IMR-90 (cell line): ENCODE measurements around the gene ARMH1. TPM values are rescaled to one million over a fixed set of nuclear protein-coding genes. Genes with fewer than 3 reads are reported as not detected.

Experiments
- ATAC-seq: fragments of 200-7000 bp; cut with Tn5 transposase; 2 replicates; pipeline ENCODE4 v1.9.1; 2020; ENCODE audit warnings: low read depth, mild to moderate bottlenecking, moderate library complexity
- BruUV-seq: library from RNA; stranded (reverse); fragments of 400-500 nt; replicated peaks from 2 replicates; lab custom pipeline; 2021; lab: Mats Ljungman, UMichigan
- CTCF ChIA-PET: fragments of 300-600 bp; formaldehyde crosslinking; extraction: SDS; loops from one replicate; lab custom pipeline; 2021; ENCODE audit warnings: antibody characterized with exemption; lab: Yijun Ruan, JAX
- POLR2A ChIA-PET: fragments of 300-600 bp; sonication (Branson Sonifier 250); formaldehyde crosslinking; loops from one replicate; lab custom pipeline; 2022; ENCODE audit warnings: antibody characterized with exemption; ENCODE audit not compliant: unreplicated experiment; lab: Charles Lee
- DNase-seq: peaks from one replicate; pipeline ENCODE4 v3.0.0; 2013
- H2AFZ ChIP-seq: replicated peaks from 2 replicates; pipeline ENCODE3; 2013; ENCODE audit warnings: low read length, mild to moderate bottlenecking; ENCODE audit not compliant: poor library complexity
- H2AK5ac ChIP-seq: 2 replicates; pipeline ENCODE4 v1.6.1; 2013; ENCODE audit warnings: low read depth, low read length, inconsistent platforms
- H2AK9ac ChIP-seq: replicated peaks from 2 replicates; pipeline ENCODE3; 2013; ENCODE audit warnings: mild to moderate bottlenecking, low read depth, low read length, moderate library complexity; ENCODE audit not compliant: poor library complexity
- H2BK120ac ChIP-seq: 2 replicates; pipeline ENCODE4 v1.6.1; 2013; ENCODE audit warnings: low read depth, low read length, inconsistent platforms
- H2BK15ac ChIP-seq: 3 replicates; pipeline ENCODE4 v1.6.1; 2013; ENCODE audit warnings: low read depth, low read length, inconsistent platforms
- H2BK20ac ChIP-seq: 2 replicates; pipeline ENCODE4 v1.6.1; 2013; ENCODE audit warnings: low read depth, mild to moderate bottlenecking, inconsistent platforms, low read length, moderate library complexity
- H2BK5ac ChIP-seq: 2 replicates; pipeline ENCODE4 v1.6.1; 2013; ENCODE audit warnings: mild to moderate bottlenecking, low read depth, low read length, inconsistent platforms; ENCODE audit not compliant: poor library complexity, severe bottlenecking
- H3K14ac ChIP-seq: replicated peaks from 2 replicates; pipeline ENCODE4 v1.6.1; 2013; ENCODE audit warnings: low read depth, low read length, inconsistent platforms
- H3K18ac ChIP-seq: 2 replicates; pipeline ENCODE4 v1.6.1; 2013; ENCODE audit warnings: low read depth, low read length, control low read depth
- H3K23ac ChIP-seq: 2 replicates; pipeline ENCODE4 v1.6.1; 2013; ENCODE audit warnings: low read depth, low read length, inconsistent platforms
- H3K27ac ChIP-seq: 2 replicates; pipeline ENCODE4 v1.5.1; 2013; ENCODE audit warnings: mild to moderate bottlenecking, control low read depth, low read length; ENCODE audit not compliant: insufficient read depth
- H3K27me3 ChIP-seq: 2 replicates; pipeline ENCODE4 v1.6.1; 2013; ENCODE audit warnings: low read length; ENCODE audit not compliant: control insufficient read depth, insufficient read depth
- H3K36me3 ChIP-seq: 2 replicates; pipeline ENCODE4 v1.6.1; 2013; ENCODE audit warnings: low read length, mixed read lengths; ENCODE audit not compliant: control insufficient read depth, insufficient read depth
- H3K4ac ChIP-seq: 2 replicates; pipeline ENCODE4 v1.6.1; 2013; ENCODE audit warnings: low read depth, low read length, inconsistent platforms
- H3K4me1 ChIP-seq: 2 replicates; pipeline ENCODE4 v1.6.1; 2013; ENCODE audit warnings: low read length, mixed read lengths; ENCODE audit not compliant: control insufficient read depth, insufficient read depth
- H3K4me2 ChIP-seq: 2 replicates; pipeline ENCODE4 v1.6.1; 2013; ENCODE audit warnings: low read depth, mild to moderate bottlenecking, control low read depth, low read length, moderate library complexity
- H3K4me3 ChIP-seq: 2 replicates; pipeline ENCODE4 v1.5.1; 2013; ENCODE audit warnings: low read depth, mild to moderate bottlenecking, control low read depth, low read length, moderate library complexity; ENCODE audit not compliant: insufficient read depth
- H3K56ac ChIP-seq: 2 replicates; pipeline ENCODE4 v1.6.1; 2013; ENCODE audit warnings: low read length, inconsistent platforms; ENCODE audit not compliant: insufficient read depth; ENCODE audit errors: extremely low read depth
- H3K79me1 ChIP-seq, 2 experiments: 2 replicates each; pipeline ENCODE4 v1.6.1; 2013; ENCODE audit warnings: low read length in 2 of 2, inconsistent platforms in 1 of 2, low read depth in 1 of 2
- H3K9ac ChIP-seq: 2 replicates; pipeline ENCODE4 v1.6.1; 2013; ENCODE audit warnings: low read depth, low read length, control low read depth
- H3K9me1 ChIP-seq: 2 replicates; pipeline ENCODE4 v1.6.1; 2013; ENCODE audit warnings: low read length, inconsistent platforms; ENCODE audit not compliant: insufficient read depth
- H3K9me3 ChIP-seq: 2 replicates; pipeline ENCODE4 v1.6.1; 2013; ENCODE audit warnings: low read length; ENCODE audit not compliant: control insufficient read depth, insufficient read depth
- H4K20me1 ChIP-seq: 2 replicates; pipeline ENCODE4 v1.6.1; 2013; ENCODE audit warnings: low read length, inconsistent platforms; ENCODE audit not compliant: insufficient read depth
- H4K5ac ChIP-seq: 2 replicates; pipeline ENCODE4 v1.6.1; 2013; ENCODE audit warnings: mild to moderate bottlenecking, low read depth, low read length, control low read depth
- H4K8ac ChIP-seq, 2 experiments: 2 replicates each; pipeline ENCODE4 v1.6.1; 2013; ENCODE audit warnings: low read depth in 2 of 2, low read length in 2 of 2, control low read depth in 1 of 2, inconsistent platforms in 1 of 2
- H4K91ac ChIP-seq: 2 replicates; pipeline ENCODE4 v1.6.1; 2013; ENCODE audit warnings: low read depth, low read length, inconsistent platforms; ENCODE audit not compliant: insufficient read depth
- CHD1 ChIP-seq: IDR thresholded peaks from 2 replicates; pipeline ENCODE4 v1.6.1; 2012; ENCODE audit warnings: low read depth, low read length, improper control_type of control experiment
- FOS ChIP-seq: fragments of 150-350 bp; IDR thresholded peaks from 2 replicates; pipeline ENCODE4 v1.6.1; 2016; ENCODE audit warnings: low read depth, low read length
- MAFK ChIP-seq: IDR thresholded peaks from 2 replicates; pipeline ENCODE4 v1.6.1; 2012; ENCODE audit warnings: low read depth, low read length, improper control_type of control experiment
- RCOR1 ChIP-seq: IDR thresholded peaks from 2 replicates; pipeline ENCODE4 v1.6.1; 2012; ENCODE audit warnings: mild to moderate bottlenecking, low read length, improper control_type of control experiment; ENCODE audit not compliant: insufficient replicate concordance
- SMC3 ChIP-seq: fragments of 150-350 bp; IDR thresholded peaks from 2 replicates; pipeline ENCODE4 v1.6.1; 2016; ENCODE audit warnings: low read depth, mild to moderate bottlenecking, antibody characterized with exemption, low read length, moderate library complexity
- WGBS, 2 experiments: methylation state at CpG; one replicate each; pipeline versions ENCODE4 v1.1.5 to v1.1.7; 2013; ENCODE audit warnings: missing lambda C conversion rate in 2 of 2; ENCODE audit not compliant: insufficient read length in 1 of 2; ENCODE audit errors: extremely low coverage in 2 of 2; 5-methylcytosine and 5-hydroxymethylcytosine counted together
- dilution Hi-C: fragments of 300-500 bp; cut with HindIII; formaldehyde crosslinking; loops from one replicate; pipeline ENCODE4 v1.14.3; 2018; ENCODE audit warnings: low sequenced_read_pairs; ENCODE audit not compliant: unreplicated experiment
- in situ Hi-C: fragments of 300-500 bp; cut with MboI; formaldehyde crosslinking; loops from 3 replicates; pipeline ENCODE4 v1.14.3; 2019; ENCODE audit warnings: low sequenced_read_pairs, inconsistent platforms, mixed read lengths
- intact Hi-C: fragments of 100-400 bp; cut with micrococcal nuclease; formaldehyde crosslinking; loops from 2 replicates; pipeline ENCODE4 v1.10.0; 2022
- polyA plus RNA-seq, 3 experiments: library from polyadenylated mRNA; depleted of rRNA; stranded (reverse); fragments of >200 nt; gene quantifications; 2 replicates each; pipeline ENCODE4 v1.2.3, GENCODE V29; 2012; ENCODE audit warnings: low replicate concordance in 1 of 3
- total RNA-seq: library from RNA; depleted of rRNA; stranded (reverse); fragments of >200 nt; gene quantifications from 2 replicates; pipeline ENCODE4 v1.2.3, GENCODE V29; 2012
- TF ChIP-seq, protein P1 (sequence below): conservative IDR thresholded peaks from 2 replicates; pipeline ENCODE4 v1.5.1; 2012; ENCODE audit warnings: mild to moderate bottlenecking, low read depth, low read length, improper control_type of control experiment
- TF ChIP-seq, protein P2 (sequence below): fragments of 150-350 bp; IDR thresholded peaks from 2 replicates; pipeline ENCODE4 v1.6.1; 2017; ENCODE audit warnings: mild to moderate bottlenecking, antibody characterized with exemption, low read length, low read depth

ARMH1 gene
- total and polyA plus RNA-seq, 2 of the 4 experiments (the other 2 are of a cell fraction): 0.36 to 0.72 TPM

DNA sequence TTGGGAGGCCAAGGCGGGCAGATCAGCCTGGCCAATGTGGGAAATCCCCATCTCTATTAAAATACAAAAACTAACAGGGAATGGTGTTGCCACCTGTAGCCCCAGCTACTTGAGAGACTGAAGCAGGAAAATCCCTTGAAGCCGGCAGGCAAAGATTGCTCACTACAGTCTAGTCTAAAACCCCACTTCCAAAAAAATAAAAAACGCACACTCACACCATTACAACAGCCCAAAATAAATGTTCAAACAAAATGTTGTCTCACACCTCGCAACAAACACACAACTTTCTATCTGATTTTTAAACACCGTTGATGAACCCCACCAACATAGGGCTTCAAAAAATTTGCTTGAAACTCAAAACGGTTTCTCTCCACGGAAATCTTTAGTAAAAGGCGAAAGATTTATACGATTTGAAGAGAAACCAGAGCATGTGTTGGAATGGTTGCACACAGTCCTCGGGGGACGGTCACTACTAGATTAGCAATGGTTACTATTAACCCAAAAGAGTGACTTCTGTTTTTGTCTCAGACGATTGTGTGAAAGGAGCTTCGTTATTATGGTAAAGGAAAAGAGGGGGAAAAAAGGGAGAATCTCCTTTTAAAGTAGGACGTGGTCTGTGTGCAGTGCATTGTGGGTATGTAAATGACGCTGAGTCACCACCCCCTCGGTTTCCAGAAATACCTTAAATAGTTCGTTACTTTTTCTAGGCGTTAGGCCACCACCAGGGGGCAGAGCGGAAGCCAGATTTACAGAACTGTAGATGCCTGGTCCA lies 56.4 kb downstream of the ARMH1 start, which contains the start of gene RNU5D-1 (continued):
- TF ChIP-seq, protein P1, sequence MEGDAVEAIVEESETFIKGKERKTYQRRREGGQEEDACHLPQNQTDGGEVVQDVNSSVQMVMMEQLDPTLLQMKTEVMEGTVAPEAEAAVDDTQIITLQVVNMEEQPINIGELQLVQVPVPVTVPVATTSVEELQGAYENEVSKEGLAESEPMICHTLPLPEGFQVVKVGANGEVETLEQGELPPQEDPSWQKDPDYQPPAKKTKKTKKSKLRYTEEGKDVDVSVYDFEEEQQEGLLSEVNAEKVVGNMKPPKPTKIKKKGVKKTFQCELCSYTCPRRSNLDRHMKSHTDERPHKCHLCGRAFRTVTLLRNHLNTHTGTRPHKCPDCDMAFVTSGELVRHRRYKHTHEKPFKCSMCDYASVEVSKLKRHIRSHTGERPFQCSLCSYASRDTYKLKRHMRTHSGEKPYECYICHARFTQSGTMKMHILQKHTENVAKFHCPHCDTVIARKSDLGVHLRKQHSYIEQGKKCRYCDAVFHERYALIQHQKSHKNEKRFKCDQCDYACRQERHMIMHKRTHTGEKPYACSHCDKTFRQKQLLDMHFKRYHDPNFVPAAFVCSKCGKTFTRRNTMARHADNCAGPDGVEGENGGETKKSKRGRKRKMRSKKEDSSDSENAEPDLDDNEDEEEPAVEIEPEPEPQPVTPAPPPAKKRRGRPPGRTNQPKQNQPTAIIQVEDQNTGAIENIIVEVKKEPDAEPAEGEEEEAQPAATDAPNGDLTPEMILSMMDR: peak; percentile 89

DNA sequence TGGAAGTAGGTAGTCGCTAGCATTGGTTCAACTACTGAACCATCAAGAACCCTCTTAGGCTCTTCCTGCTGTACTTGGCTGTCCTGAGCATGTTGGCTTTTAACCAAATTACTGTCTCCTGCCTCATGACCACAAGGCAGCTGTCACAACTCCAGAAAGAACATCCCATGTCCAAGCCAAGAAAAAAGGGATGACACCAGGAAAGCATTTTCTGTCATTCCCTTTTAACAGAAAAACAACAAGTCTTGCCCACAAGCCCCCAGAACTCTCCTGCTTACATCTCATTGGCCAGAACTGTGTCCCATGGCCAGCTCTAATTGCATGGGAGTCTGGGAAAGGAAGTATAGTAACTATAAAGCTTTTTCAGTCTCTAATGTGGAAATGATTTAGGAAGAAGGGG lies 58.9 kb downstream of the ARMH1 start:
- Histone ChIP-seq H3K4me1 (no peaks in the 10 kb centered on the region), H2BK15ac (no peak overlapping the region), H3K18ac (no peak overlapping the region), H3K9me3 (no peaks in the 10 kb centered on the region), H4K8ac (peak overlapping the region in 1 of 2 experiments; percentile 38; a peak in 2 of 4 replicates), H2AFZ (peak overlapping the region; percentile 9), H2BK120ac (no peak overlapping the region), H4K91ac (no peak overlapping the region), H3K4ac (no peak overlapping the region), H2AK9ac (no peak overlapping the region), H2AK5ac (no peak overlapping the region), H3K4me2 (no peak overlapping the region), H3K9ac (no peak overlapping the region), H3K79me1 (no peaks in the 10 kb centered on the region), H3K27ac (no peak overlapping the region), H3K9me1 (no peaks in the 10 kb centered on the region), H3K36me3 (no peaks in the 10 kb centered on the region), H3K56ac (no peak overlapping the region), H4K20me1 (no peaks in the 10 kb centered on the region), H4K5ac (no peak overlapping the region), H3K14ac (no peak overlapping the region), H3K23ac (no peak overlapping the region), H3K4me3 (no peak overlapping the region), H2BK20ac (no peak overlapping the region), H2BK5ac (no peak overlapping the region), H3K27me3 (no peaks in the 10 kb centered on the region)
- DNase-seq: peak; percentile 77
- BruUV-seq: no TSS peak
- WGBS, 2 experiments: no CpG with 5 or more reads among the region's 1 CpG
- in situ Hi-C loops (no loop called here), intact Hi-C loops (loop anchor here (5.0 kb wide), 3 partner anchors 74 to 569 kb away; partner anchors contain the start of genes BTBD19, DYNLT4, HECTD3 and UROD), dilution Hi-C loops (no loop called here)
- TF ChIP-seq CHD1 (no peak), MAFK (no peak), SMC3 (no peak), FOS (no peak), RCOR1 (no peak)
- TF ChIP-seq, protein P2, sequence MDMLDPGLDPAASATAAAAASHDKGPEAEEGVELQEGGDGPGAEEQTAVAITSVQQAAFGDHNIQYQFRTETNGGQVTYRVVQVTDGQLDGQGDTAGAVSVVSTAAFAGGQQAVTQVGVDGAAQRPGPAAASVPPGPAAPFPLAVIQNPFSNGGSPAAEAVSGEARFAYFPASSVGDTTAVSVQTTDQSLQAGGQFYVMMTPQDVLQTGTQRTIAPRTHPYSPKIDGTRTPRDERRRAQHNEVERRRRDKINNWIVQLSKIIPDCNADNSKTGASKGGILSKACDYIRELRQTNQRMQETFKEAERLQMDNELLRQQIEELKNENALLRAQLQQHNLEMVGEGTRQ: no peak
- ATAC-seq: no peak
- CTCF ChIA-PET: no interaction called here
- POLR2A ChIA-PET: no interaction called here
